ENCODE results near the gene FBXW8. TPM values are rescaled to one million over a fixed set of nuclear protein-coding genes. Genes with fewer than 3 reads are reported as not detected.

The FBXW8 gene
- total RNA-seq, 3 donors from 2014 or later, result 12.0 to 13.2 (median 13.1) TPM

DNA sequence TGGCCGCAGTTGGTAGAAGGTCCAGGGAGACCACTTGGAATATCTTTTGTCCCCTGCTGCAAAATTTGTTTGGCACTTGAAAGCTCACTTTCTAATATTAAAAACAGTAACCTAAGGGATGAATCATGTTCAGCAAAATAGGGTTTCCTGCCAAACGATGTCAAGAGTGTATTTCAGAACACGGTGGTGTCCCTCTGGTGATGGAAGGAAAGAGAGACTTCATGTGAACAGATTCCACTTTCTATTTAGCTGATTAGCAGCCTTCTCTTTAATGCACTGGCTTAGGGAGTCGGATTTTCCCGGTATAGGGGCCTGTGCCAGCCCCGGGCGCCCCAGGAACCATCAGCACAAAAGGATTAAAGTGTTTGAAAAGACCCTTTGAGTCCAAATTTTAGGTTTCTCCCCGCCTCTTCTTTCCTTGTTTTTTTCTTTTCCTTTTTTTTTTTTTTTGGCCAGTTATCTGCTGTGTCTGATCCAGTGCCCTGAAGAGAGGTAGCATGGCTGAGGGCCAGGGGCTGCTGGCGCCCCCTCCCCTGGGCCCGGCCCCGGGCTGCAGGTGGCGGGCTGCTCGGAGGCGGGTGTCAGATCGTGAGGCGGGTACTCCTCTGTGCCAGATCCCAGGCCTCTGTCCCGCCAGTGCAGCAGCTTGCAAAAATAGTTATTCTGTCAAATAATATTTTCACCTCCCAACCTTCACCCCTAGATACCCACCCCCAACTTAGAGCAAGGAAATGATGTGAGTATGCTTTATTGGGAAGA, 100.1 kb downstream of the FBXW8 start:
- Histone ChIP-seq H3K9me3 (peaks cover 11% of the 10 kb centered on the region), H3K36me3 (ENCODE audit: low read depth) (no peaks in the 10 kb centered on the region), H3K4me3 (no peak overlapping the region), H3K4me1 (ENCODE audit: low read depth) (no peaks in the 10 kb centered on the region)
- ATAC-seq (no peak), DNase-seq (no peak)
- TF ChIP-seq, protein P1, sequence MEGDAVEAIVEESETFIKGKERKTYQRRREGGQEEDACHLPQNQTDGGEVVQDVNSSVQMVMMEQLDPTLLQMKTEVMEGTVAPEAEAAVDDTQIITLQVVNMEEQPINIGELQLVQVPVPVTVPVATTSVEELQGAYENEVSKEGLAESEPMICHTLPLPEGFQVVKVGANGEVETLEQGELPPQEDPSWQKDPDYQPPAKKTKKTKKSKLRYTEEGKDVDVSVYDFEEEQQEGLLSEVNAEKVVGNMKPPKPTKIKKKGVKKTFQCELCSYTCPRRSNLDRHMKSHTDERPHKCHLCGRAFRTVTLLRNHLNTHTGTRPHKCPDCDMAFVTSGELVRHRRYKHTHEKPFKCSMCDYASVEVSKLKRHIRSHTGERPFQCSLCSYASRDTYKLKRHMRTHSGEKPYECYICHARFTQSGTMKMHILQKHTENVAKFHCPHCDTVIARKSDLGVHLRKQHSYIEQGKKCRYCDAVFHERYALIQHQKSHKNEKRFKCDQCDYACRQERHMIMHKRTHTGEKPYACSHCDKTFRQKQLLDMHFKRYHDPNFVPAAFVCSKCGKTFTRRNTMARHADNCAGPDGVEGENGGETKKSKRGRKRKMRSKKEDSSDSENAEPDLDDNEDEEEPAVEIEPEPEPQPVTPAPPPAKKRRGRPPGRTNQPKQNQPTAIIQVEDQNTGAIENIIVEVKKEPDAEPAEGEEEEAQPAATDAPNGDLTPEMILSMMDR (IDR thresholded peaks at IDR 0.05), result no peak
- intact Hi-C loops (cut with DNase I, micrococcal nuclease), result no loop called here

DNA sequence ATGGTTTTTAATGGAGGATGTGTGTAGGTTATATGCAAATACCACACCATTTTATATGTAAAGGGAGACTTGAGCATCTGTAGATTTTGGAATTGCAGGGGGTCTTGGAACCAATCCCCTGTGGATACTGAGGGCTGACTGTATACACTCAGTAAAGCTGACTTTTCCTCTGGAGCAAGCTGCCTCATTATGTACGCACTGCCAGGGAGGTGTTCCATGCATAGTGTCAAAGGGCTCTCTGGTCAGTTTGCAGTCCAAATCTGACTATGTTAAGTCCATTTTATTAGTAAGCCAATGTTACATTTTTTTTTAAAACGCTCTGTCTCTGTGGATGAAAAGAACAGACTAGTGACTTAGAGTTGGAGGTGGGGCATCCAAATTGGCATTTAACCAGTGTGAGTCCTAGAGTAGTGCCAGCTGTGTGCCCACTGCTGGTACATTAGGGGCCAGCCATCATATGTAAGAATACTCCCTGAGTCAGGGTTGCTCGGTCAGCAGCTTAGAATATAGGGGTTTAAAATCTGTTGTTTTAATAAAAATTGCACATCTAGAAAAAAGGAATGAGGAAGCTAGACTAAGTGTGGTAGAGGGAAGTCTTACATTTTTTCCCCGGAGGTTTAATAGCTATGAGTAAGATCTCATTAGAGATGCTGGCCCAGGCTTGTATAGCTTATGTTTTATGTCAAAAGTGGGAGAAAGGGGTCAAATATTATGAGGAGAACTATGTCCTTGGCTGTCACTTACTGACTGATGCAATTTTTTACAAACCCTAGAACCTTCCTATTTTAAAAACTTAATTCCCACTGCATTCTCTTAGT, 101.4 kb downstream of the FBXW8 start:
- Histone ChIP-seq H3K36me3 (ENCODE audit: low read depth) (no peaks in the 10 kb centered on the region), H3K9me3 (peaks cover 11% of the 10 kb centered on the region), H3K4me1 (ENCODE audit: low read depth) (no peaks in the 10 kb centered on the region), H3K4me3 (no peak overlapping the region)
- DNase-seq, result no peak
- ATAC-seq, result no peak
- TF ChIP-seq, protein P1 (IDR thresholded peaks at IDR 0.05), result no peak
- intact Hi-C loops (cut with DNase I, micrococcal nuclease), result no loop called here

DNA sequence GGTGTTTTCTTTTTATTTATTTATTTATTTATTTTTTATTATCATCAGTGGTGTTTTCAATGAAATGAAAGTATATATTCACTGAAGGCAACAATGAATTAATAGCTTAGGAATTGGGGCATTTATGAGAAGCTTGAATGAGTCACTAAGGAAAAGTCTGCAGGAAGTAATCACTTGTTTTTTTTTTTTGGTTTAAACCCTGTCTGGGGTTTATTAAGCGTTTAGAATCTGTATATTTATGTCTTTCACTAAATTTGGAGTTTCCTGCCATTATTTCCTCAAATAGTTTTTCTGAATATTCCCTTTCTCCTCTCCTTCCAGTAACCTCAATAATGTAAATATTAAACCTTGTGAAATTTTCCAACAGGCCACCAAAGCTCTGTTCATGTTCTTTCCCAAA, 103.0 kb downstream of the FBXW8 start:
- no peaks in the 10 kb centered on the region for H3K36me3 ChIP-seq (ENCODE audit: low read depth)
- peaks cover 11% of the 10 kb centered on the region for H3K9me3 ChIP-seq
- TF ChIP-seq, protein P1 (IDR thresholded peaks at IDR 0.05), result no peak
- intact Hi-C loops (cut with DNase I, micrococcal nuclease), result no loop called here
- no peak for DNase-seq
- ATAC-seq, result no peak
- H3K4me3 ChIP-seq, result no peak overlapping the region
- no peaks in the 10 kb centered on the region for H3K4me1 ChIP-seq (ENCODE audit: low read depth)

DNA sequence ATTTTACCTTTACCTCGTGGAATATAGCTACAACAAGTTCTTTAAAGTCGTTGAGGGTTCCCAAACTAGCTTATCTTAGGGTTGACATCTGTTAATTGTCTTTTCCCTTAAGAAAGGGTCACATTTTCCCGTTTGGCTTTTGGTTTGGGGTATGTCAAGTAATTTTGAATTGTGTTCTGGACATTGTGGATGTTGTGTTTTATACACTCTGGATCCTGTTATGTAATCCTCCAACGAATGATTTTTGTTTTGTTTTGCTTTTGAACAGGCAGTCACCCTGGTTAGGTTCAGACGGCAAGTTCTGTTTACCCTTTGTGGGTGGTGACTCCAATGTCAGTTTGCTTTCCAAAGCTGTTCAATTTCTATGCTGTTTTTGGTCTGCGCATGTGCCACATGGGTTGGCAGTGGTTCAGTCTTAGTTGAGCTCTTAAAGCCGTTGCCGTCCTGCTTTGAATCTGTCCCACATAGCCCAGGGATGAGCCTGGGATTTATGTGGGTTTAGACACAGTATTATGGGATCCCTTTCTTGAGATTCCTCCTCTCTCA, 103.7 kb downstream of the FBXW8 start:
- DNase-seq (no peak), ATAC-seq (no peak)
- TF ChIP-seq, protein P1 (IDR thresholded peaks at IDR 0.05), result no peak
- Histone ChIP-seq H3K9me3 (peaks cover 11% of the 10 kb centered on the region), H3K4me3 (no peak overlapping the region), H3K4me1 (ENCODE audit: low read depth) (no peaks in the 10 kb centered on the region), H3K36me3 (ENCODE audit: low read depth) (no peaks in the 10 kb centered on the region)
- intact Hi-C loops (cut with DNase I, micrococcal nuclease), result no loop called here

DNA sequence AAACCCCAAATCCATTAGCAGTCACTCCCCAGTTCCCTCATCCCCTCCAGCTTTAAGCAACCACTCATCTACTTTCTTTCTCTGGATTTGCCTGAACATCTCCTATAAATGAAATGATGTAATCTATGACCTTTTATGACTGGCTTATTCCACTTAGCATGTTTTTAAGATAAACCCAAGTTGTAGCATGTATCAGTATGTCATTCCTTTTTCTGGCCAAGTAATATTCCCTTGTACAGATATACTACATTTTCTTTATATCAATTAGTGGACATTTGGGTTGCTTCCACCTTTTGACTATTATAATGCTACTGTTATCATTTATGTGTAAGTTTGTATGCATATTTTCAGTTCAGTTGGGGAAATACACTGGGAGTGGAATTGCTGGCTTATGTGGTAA, 105.1 kb downstream of the FBXW8 start:
- Histone ChIP-seq H3K36me3 (ENCODE audit: low read depth) (no peaks in the 10 kb centered on the region), H3K4me1 (ENCODE audit: low read depth) (no peaks in the 10 kb centered on the region), H3K4me3 (no peak overlapping the region), H3K9me3 (peaks cover 11% of the 10 kb centered on the region)
- no peak for ATAC-seq
- DNase-seq, result no peak
- intact Hi-C loops (cut with DNase I, micrococcal nuclease), result no loop called here
- TF ChIP-seq, protein P1 (IDR thresholded peaks at IDR 0.05), result no peak

All from mucosa of descending colon (tissue), 3 donors.